Heart left ventricle (tissue), 16 donors: Measurements from ENCODE around the gene FNDC5. TPM values are rescaled to one million over a fixed set of nuclear protein-coding genes. Genes with fewer than 3 reads are reported as not detected.
A peak's percentile ranks its signal among the peaks of the same experiment; 100 is the strongest.

ENCODE experiments used
- ATAC-seq, 4 donors: fragments of 200-7000 bp; cut with Tn5 transposase; one replicate each; pipeline ENCODE4 v1.9.1; 2020 to 2022; ENCODE audit warnings: moderate library complexity in 4 of 4, mild to moderate bottlenecking in 3 of 4, moderate number of reproducible peaks in 1 of 4
- DNase-seq, 5 donors: peaks; one replicate each; pipeline ENCODE4 v3.0.0-alpha.2; 2020
- H3K27ac ChIP-seq, 12 donors: fragments of 200-600 bp; sonication (generic) in 4 of 12; one replicate each; pipeline versions ENCODE4 v1.5.0 to v1.8.0; 2016 to 2022; ENCODE audit warnings: mild to moderate bottlenecking in 2 of 12
- H3K27me3 ChIP-seq, 9 donors: fragments of 200-600 bp; sonication (generic) in 2 of 9; one replicate each; pipeline versions ENCODE4 v1.5.1 to v1.8.0; 2016 to 2022; ENCODE audit warnings: mild to moderate bottlenecking in 3 of 9
- H3K36me3 ChIP-seq, 9 donors: fragments of 200-600 bp; sonication (generic) in 2 of 9; one replicate each; pipeline versions ENCODE4 v1.5.0 to v1.8.0; 2018 to 2022; ENCODE audit warnings: mild to moderate bottlenecking in 2 of 9
- H3K4me1 ChIP-seq, 12 donors: fragments of 200-600 bp; sonication (generic) in 4 of 12; one replicate each; pipeline versions ENCODE4 v1.5.0 to v1.8.0; 2016 to 2022; ENCODE audit warnings: mild to moderate bottlenecking in 3 of 12
- H3K4me3 ChIP-seq, 12 donors: fragments of 200-600 bp; sonication (generic) in 4 of 12; one replicate each; pipeline versions ENCODE4 v1.5.0 to v1.8.0; 2017 to 2022; ENCODE audit warnings: mild to moderate bottlenecking in 9 of 12, moderate library complexity in 4 of 12
- H3K9me3 ChIP-seq, 12 donors: fragments of 200-600 bp; sonication (generic) in 4 of 12; one replicate each; pipeline versions ENCODE4 v1.5.0 to v1.8.0; 2016 to 2022; ENCODE audit warnings: mild to moderate bottlenecking in 1 of 12
- POLR2A ChIP-seq, 2 donors: fragments of 450-650 bp; IDR thresholded peaks; one replicate each; pipeline ENCODE4 v1.6.1; 2017; ENCODE audit warnings: antibody characterized with exemption in 2 of 2, mild to moderate bottlenecking in 2 of 2, moderate library complexity in 2 of 2
- WGBS, 4 donors: extraction: QIAGEN DNeasy Blood & Tissue Kit in 2 of 4; methylation state at CpG; one replicate each; pipeline versions ENCODE4 v1.1.5 to v1.1.7; 2013 to 2018; 5-methylcytosine and 5-hydroxymethylcytosine counted together
- intact Hi-C, 10 donors: fragments of 100-400 bp; cut with DNase I; formaldehyde crosslinking; loops; one replicate each; pipeline versions ENCODE4 v1.11.1 to v1.14.2; 2022
- polyA plus RNA-seq, 2 donors: library from polyadenylated mRNA; stranded (reverse); fragments of 200-250 nt; gene quantifications; one replicate each; pipeline ENCODE4 v1.2.3, GENCODE V29; 2013
- total RNA-seq, 9 donors: library from RNA; depleted of rRNA in 2 of 9; stranded (reverse); fragments of >200 nt in 2 of 9; fragmentation: NEBNext Ultra II Directional in 3 of 9; extraction: Animal tissue kit (Norgen Biotek cat#: 25700) in 3 of 9; gene quantifications; one replicate each; pipeline versions ENCODE4 v1.1.0 to v1.2.4, GENCODE V29; 2016 to 2023
- TF ChIP-seq, protein P1 (sequence below), 12 donors: fragments of 200-600 bp; sonication (generic) in 4 of 12; IDR thresholded peaks; one replicate each; pipeline versions ENCODE4 v1.5.0 to v1.8.0; 2018 to 2022; ENCODE audit warnings: antibody characterized with exemption in 12 of 12, mild to moderate bottlenecking in 5 of 12
- donor health status: ischemic (EF 13 %, LVEDD 7.1; RV severe dilation, severe dysfunction).
- donor health status: healthy with polysubstance abuse.
- donor health status: DM: no; HTN: yes; CAD: no.
- donor health status: DM: no; HTN: no; CAD: no.
- donor health status: ischemic (EF 25% LVEDD 6.9; RV normal size, moderate dysfunction).
- donor health status: ischemic (EF 25% LVEDD 5.7; RV mildly dilated, moderate dysfunction).
- donor health status: healthy.
- donor health status: DM: yes; HTN: yes; CAD: no.
- donor health status: ischemic (EF 35%, LVEDD 5.7; RV mildly dilated, moderate dysfunction).
- donor health status: nonischemic (EF 11% LVEDD 7.7; RV severe dilation, severe dysfunction).
- donor health status: DM: yes; HTN: yes; CAD: no.
- donor health status: PGD.
- donor health status: ischemic (EF 29% LVEDD 5.4; RV normal size, mild dysfunction).
- donor health status: nonischemic (EF 23%, LVEDD 6.1; RV moderate dilation, normal function).

The FNDC5 gene
- total and polyA plus RNA-seq, 11 donors, result 18.2 to 134 (median 59.7) TPM

GRCh38 chr1:32881291-32881690 is 10.6 kb upstream of the FNDC5 start:
- peaks cover 5 to 19% (median 12%) of the 10 kb centered on the region in 9 donors for H3K27me3 ChIP-seq
- H3K27ac ChIP-seq, result peak overlapping the region in 3 of 12 donors; percentile 59 to 79 (median 74)
- 64 to 79% (median 76%) methylated on average over 5 of the region's 5 CpGs for WGBS, 4 donors
- intact Hi-C loops, result no loop called here
- no peak overlapping the region for H3K4me3 ChIP-seq
- H3K9me3 ChIP-seq, result no peaks in the 10 kb centered on the region
- peaks cover 0 to 52% (median 19%) of the 10 kb centered on the region in 12 donors for H3K4me1 ChIP-seq
- no peaks in the 10 kb centered on the region for H3K36me3 ChIP-seq
- ATAC-seq (no peak), DNase-seq (peak in 1 of 5 donors; percentile 21)
- TF ChIP-seq, protein P1, sequence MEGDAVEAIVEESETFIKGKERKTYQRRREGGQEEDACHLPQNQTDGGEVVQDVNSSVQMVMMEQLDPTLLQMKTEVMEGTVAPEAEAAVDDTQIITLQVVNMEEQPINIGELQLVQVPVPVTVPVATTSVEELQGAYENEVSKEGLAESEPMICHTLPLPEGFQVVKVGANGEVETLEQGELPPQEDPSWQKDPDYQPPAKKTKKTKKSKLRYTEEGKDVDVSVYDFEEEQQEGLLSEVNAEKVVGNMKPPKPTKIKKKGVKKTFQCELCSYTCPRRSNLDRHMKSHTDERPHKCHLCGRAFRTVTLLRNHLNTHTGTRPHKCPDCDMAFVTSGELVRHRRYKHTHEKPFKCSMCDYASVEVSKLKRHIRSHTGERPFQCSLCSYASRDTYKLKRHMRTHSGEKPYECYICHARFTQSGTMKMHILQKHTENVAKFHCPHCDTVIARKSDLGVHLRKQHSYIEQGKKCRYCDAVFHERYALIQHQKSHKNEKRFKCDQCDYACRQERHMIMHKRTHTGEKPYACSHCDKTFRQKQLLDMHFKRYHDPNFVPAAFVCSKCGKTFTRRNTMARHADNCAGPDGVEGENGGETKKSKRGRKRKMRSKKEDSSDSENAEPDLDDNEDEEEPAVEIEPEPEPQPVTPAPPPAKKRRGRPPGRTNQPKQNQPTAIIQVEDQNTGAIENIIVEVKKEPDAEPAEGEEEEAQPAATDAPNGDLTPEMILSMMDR (IDR thresholded peaks at IDR 0.05), result no peak
- no peak for TF ChIP-seq POLR2A (IDR thresholded peaks at IDR 0.05)

DNA sequence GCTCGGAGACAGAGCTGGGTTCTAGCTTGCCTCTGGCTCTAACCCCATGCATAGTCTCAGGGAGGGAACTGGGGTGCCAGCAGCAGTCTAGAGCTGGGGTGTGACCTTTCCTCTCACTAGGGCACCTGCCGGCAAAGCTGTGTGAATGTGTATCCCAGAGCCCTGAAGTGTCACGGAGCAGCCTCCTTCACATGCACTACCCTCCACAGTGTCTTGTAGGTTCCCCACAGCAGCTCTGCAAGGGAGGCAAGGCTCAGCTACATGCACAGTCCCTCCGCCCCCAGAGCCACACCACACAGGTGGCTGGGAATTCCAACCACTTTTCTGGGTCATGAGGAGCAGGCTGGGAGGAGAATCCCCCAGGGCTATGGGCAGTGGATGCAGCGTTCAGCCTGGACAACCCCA is 7.9 kb upstream of the FNDC5 start:
- WGBS, 4 donors, result 65 to 72% (median 70%) methylated on average over 4 to 5 of the region's 5 CpGs

GRCh38 chr1:32878183-32878582 is 7.5 kb upstream of the FNDC5 start:
- no peaks in the 10 kb centered on the region for H3K36me3 ChIP-seq
- no peak overlapping the region for H3K27ac ChIP-seq
- intact Hi-C loops, result loop anchor here in 7 of 10 donors (5.0 to 10.0 kb wide), 4 partner anchors 163 to 473 kb away; partner anchors contain the start of gene AZIN2 (in 1 of the 7)
- TF ChIP-seq POLR2A (IDR thresholded peaks at IDR 0.05), result no peak
- H3K9me3 ChIP-seq, result no peaks in the 10 kb centered on the region
- ATAC-seq (no peak), DNase-seq (peak in 1 of 5 donors; percentile 23)
- peaks cover 0 to 46% (median 19%) of the 10 kb centered on the region in 12 donors for H3K4me1 ChIP-seq
- 43 to 59% (median 56%) methylated on average over 5 to 6 of the region's 6 CpGs for whole genome bisulfite sequencing, 4 donors
- H3K4me3 ChIP-seq, result no peak overlapping the region
- no peaks in the 10 kb centered on the region for H3K27me3 ChIP-seq

More for the DNA sequence above, 7.9 kb upstream of the FNDC5 start:
- intact Hi-C loops, result loop anchor here in 7 of 10 donors (5.0 to 10.0 kb wide), 4 partner anchors 164 to 474 kb away; partner anchors contain the start of gene AZIN2 (in 1 of the 7)
- ATAC-seq (no peak), DNase-seq (peak in 1 of 5 donors; percentile 25)
- H3K4me3 ChIP-seq, result no peak overlapping the region
- H3K27ac ChIP-seq, result no peak overlapping the region
- TF ChIP-seq, protein P1 (IDR thresholded peaks at IDR 0.05), result no peak
- TF ChIP-seq POLR2A (IDR thresholded peaks at IDR 0.05), result no peak
- peaks cover 0 to 46% (median 19%) of the 10 kb centered on the region in 12 donors for H3K4me1 ChIP-seq
- no peaks in the 10 kb centered on the region for H3K27me3 ChIP-seq
- H3K9me3 ChIP-seq, result no peaks in the 10 kb centered on the region
- H3K36me3 ChIP-seq, result no peaks in the 10 kb centered on the region

- no peak for TF ChIP-seq POLR2A (IDR thresholded peaks at IDR 0.05)
- TF ChIP-seq, protein P1 (IDR thresholded peaks at IDR 0.05), result no peak
- peak; percentile 57 to 72 (median 60) for ATAC-seq
- Histone ChIP-seq H3K27me3 (peaks cover 0 to 3% (median 0%) of the 10 kb centered on the region in 9 donors), H3K9me3 (no peaks in the 10 kb centered on the region), H3K27ac (peak overlapping the region in 1 of 12 donors; percentile 22), H3K4me3 (no peak overlapping the region), H3K36me3 (no peaks in the 10 kb centered on the region), H3K4me1 (peaks cover 0 to 49% (median 21%) of the 10 kb centered on the region in 12 donors)
- intact Hi-C loops, result loop anchor here in 9 of 10 donors (2.0 to 10.0 kb wide), 6 partner anchors 163 to 473 kb away; partner anchors contain the start of gene AZIN2 (in 1 of the 9)
- DNase-seq, result peak in 4 of 5 donors; percentile 67 to 88 (median 70)
- 46 to 53% (median 48%) methylated on average over 12 to 13 of the region's 13 CpGs for WGBS, 4 donors
These were observed 6.7 kb upstream of the FNDC5 start for GRCh38 chr1:32877211-32878110.
